Stomach (tissue), 4 donors: ENCODE results near the gene CUL4A.

Source experiments
- CTCF ChIP-seq, 7 experiments: fragments of 450-650 bp in 4 of 7; fragments of 200-600 bp in 3 of 7; sonication (generic) in 3 of 7; IDR thresholded peaks; one replicate each; pipeline ENCODE4 v1.5.1; 2016 to 2019; ENCODE audit warnings: antibody characterized with exemption in 7 of 7, control low read depth in 2 of 7, mild to moderate bottlenecking in 1 of 7
- EP300 ChIP-seq: sonication (generic); formaldehyde crosslinking; IDR thresholded peaks from one replicate; pipeline ENCODE4 v1.6.1; 2017; ENCODE audit warnings: antibody characterized with exemption
- POLR2A ChIP-seq, 4 donors: fragments of 450-650 bp; IDR thresholded peaks; one replicate each; pipeline ENCODE4 v1.6.1; 2016; ENCODE audit warnings: antibody characterized with exemption in 4 of 4, control low read depth in 2 of 4, mild to moderate bottlenecking in 1 of 4, moderate library complexity in 1 of 4

GRCh38 chr13:113243847-113244246 is 34.4 kb downstream of the CUL4A start:
- no peak for TF ChIP-seq POLR2A (IDR thresholded peaks at IDR 0.05)
- TF ChIP-seq EP300, result no peak
- TF ChIP-seq CTCF (IDR thresholded peaks at IDR 0.05), result no peak
